GM19467 (cell line): ENCODE measurements around the gene ANKMY1.

ENCODE experiments used
- ATAC-seq: cut with Tn5 transposase; IDR thresholded peaks from one replicate; pipeline ENCODE4 v1.9.1; 2021; ENCODE audit warnings: mild to moderate bottlenecking, moderate library complexity; ENCODE audit not compliant: unreplicated experiment

Gene ANKMY1

GRCh38 chr2:240480834-240481623, 76.8 kb downstream of the ANKMY1 start:
- ATAC-seq: no peak

DNA sequence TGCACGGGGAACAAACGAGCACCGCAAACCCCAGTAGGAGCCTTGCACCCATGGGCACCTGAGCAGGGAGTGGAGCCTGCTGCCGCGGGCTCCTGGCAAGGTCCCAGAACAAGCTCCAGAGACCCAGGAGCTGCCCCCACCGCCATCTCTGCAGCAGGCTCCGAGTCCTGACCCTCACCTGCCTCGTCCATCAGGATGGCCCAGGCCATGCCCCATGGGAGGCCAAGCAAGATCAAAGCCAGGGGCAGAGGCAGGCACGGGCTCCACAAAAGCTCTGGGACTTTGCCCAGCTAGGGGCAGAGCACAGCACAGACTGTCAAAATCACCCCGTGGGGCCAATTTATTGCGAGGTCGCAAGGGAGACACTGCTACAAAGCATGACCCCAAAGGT, 78.7 kb downstream of the ANKMY1 start:
- no peak for ATAC-seq

GRCh38 chr2:240478346-240479110, 79.3 kb downstream of the ANKMY1 start:
- ATAC-seq: no peak

DNA sequence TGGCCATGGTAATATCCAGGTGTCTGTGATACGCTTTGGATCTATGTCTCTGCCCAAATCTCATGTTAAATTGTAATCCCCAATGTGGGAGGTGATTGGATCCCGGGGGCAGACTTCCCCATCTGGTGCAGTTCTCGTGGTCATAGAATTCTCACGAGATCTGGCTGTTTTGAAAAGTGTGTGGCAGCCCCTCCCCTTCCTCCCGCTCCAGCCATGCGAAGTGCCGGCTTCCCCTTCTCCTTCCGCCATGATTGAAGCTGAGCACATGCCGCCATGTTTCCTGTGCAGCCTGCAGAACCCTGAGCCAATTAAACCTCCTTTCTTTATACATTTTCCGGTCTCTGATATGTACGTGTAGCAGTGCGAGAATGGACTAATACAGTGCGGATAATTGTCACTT, 79.9 kb downstream of the ANKMY1 start:
- no peak for ATAC-seq

DNA sequence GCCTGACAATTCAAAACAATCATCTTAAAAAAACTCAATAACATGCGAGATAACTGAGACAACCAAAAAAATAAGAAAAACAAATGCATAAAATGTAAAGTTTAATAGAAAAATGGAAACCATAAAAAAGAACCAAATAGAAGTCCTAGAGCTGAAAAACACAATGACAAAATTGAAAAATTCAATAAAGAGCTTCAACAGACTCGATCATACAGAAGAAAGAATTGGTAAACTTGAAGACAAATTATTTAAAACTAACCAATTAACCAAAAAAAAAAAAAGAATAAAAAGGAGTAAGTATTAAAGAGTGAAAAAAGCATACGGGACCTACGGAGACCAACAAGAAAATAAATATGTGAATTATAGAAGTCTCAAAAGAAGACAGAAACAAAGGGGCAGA, 84.6 kb downstream of the ANKMY1 start:
- no peak for ATAC-seq

- no peak for ATAC-seq
Measured at GRCh38 chr2:240472078-240472790, 85.6 kb downstream of the ANKMY1 start.

DNA sequence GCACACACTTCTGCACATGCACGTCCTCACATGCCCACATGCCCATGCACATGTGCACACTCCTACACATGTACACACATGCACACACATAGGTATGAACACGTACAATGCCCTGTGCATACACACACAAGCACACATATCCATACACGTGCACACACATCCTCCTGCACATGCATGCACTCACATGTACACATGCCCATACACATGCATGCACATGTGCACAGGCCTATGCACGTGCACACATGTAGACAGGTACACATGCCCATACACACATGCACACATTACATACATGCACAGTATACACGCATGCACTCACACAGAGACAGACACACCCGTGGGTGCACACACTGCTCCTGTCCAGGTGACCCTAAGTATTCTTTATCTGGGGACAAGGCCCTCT, 88.0 kb downstream of the ANKMY1 start:
- no peak for ATAC-seq

- ATAC-seq: no peak
Measured at GRCh38 chr2:240469239-240469636, 88.5 kb downstream of the ANKMY1 start.

- no peak for ATAC-seq
Measured at GRCh38 chr2:240468303-240469238, 89.2 kb downstream of the ANKMY1 start.

- ATAC-seq: no peak
Measured at GRCh38 chr2:240467659-240468302, 90.0 kb downstream of the ANKMY1 start.

DNA sequence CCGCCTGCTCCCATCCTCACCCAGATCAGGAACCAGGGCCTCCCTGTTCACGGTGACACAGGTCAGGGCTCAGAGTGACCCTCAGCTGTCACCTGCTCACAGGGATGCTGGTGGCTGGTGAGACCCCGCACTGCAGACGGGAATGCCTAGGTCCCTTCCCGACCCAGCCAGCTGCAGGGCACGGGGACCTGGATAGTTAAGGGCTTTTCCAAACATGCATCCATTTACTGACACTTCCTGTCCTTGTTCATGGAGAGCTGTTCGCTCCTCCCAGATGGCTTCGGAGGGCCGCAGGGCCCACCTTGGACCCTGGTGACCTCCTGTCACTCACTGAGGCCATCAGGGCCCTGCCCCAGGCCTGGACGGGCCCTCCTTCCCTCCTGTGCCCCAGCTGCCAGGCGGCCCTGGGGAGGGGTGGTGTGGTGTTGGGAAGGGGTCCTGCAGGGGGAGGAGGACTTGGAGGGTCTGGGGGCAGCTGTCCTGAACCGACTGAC, 90.6 kb downstream of the ANKMY1 start:
- no peak for ATAC-seq

DNA sequence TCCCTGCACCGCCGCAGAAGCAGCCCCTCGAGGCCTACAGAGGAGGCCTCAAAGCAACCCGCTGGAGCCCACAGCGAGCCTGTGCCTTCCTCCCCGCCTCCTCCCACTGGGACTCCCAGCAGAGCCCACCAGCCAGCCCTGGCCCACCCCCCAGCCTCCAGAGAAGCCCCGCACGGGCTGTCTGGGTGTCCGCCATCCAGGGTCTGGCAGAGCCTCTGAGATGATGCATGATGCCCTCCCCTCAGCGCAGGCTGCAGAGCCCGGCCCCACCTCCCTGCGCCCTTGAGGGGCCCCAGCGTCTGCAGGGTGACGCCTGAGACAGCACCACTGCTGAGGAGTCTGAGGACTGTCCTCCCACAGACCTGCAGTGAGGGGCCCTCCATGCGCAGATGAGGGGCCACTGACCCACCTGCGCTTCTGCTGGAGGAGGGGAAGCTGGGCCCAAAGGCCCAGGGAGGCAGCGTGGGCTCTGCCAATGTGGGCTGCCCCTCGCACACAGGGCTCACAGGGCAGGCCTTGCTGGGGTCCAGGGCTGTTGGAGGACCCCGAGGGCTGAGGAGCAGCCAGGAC, 91.1 kb downstream of the ANKMY1 start:
- ATAC-seq: no peak

GRCh38 chr2:240465765-240466578, 91.8 kb downstream of the ANKMY1 start:
- no peak for ATAC-seq

- no peak for ATAC-seq
Measured at GRCh38 chr2:240465268-240465764, 92.5 kb downstream of the ANKMY1 start.

GRCh38 chr2:240464514-240465241, 93.1 kb downstream of the ANKMY1 start:
- no peak for ATAC-seq

DNA sequence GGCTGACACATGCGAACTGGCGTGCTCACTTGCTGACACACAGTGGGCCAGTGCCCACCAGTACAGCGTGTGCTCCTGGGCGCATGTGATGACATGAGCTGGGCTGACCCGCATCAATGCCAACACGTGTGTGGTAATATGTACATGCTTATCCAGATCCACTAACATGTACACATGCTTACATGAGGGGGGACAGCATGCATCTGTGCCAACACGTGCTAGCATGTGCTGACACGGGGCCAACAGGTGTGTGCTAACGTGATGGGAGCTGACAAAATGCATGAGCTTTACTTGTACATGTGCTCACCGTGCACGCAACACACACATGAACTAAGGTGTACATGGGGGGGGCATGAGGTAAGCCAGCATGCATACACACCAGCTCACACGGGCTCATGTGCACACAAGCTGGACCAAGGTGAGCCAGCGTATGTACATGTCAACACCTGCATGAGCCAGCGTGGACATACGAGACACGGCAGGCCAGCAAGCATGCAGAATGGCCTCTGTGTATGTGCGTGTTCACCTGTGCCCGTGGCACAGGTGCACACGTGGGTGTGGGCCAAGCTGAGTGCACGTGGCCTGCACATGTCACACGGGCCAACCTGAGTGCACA, 93.8 kb downstream of the ANKMY1 start:
- no peak for ATAC-seq

GRCh38 chr2:240463274-240463865, 94.4 kb downstream of the ANKMY1 start:
- no peak for ATAC-seq
